SK-N-SH treated with all-trans-retinoic acid at 6 μM for 48 hours (cell line): ENCODE measurements around the gene DNAJA2.

Source experiments
- ATAC-seq: fragments of 200-7000 bp; cut with Tn5 transposase; 3 replicates; pipeline ENCODE4 v1.9.1; 2020; ENCODE audit warnings: mild to moderate bottlenecking, moderate library complexity
- BACH2 ChIP-seq: fragments of 250-450 bp; sonication (Bioruptor Pico); IDR thresholded peaks from 2 replicates; pipeline ENCODE4 v1.9.0; 2021; ENCODE audit warnings: mild to moderate bottlenecking, borderline replicate concordance
- CSDC2 ChIP-seq: fragments of 250-450 bp; sonication (Bioruptor Pico); IDR thresholded peaks from 2 replicates; pipeline ENCODE4 v1.5.0; 2020; ENCODE audit warnings: mild to moderate bottlenecking, moderate library complexity
- CSRNP3 ChIP-seq: fragments of 250-450 bp; sonication (Bioruptor Pico); IDR thresholded peaks from 2 replicates; pipeline ENCODE4 v1.5.1; 2021; ENCODE audit warnings: mild to moderate bottlenecking, moderate library complexity
- ESRRG ChIP-seq: fragments of 250-450 bp; sonication (Bioruptor Pico); IDR thresholded peaks from 2 replicates; pipeline ENCODE4 v1.6.1; 2021; ENCODE audit warnings: mild to moderate bottlenecking
- GLIS3 ChIP-seq: fragments of 250-450 bp; sonication (Bioruptor Pico); IDR thresholded peaks from 2 replicates; pipeline ENCODE4 v1.5.0; 2020; ENCODE audit warnings: mild to moderate bottlenecking, moderate library complexity
- ISL1 ChIP-seq: fragments of 250-450 bp; sonication (Bioruptor Pico); IDR thresholded peaks from 2 replicates; pipeline ENCODE4 v2.1.2; 2022; ENCODE audit warnings: mild to moderate bottlenecking, moderate library complexity
- OSR1 ChIP-seq: fragments of 250-450 bp; sonication (Bioruptor Pico); IDR thresholded peaks from 2 replicates; pipeline ENCODE4 v1.8.0; 2022; ENCODE audit warnings: moderate library complexity, mild to moderate bottlenecking, inconsistent platforms
- POU6F1 ChIP-seq: fragments of 250-450 bp; sonication (Bioruptor Pico); IDR thresholded peaks from 2 replicates; pipeline ENCODE4 v1.8.0; 2021; ENCODE audit warnings: low read depth, mild to moderate bottlenecking, moderate library complexity, borderline replicate concordance
- PPARA ChIP-seq: fragments of 250-450 bp; sonication (Bioruptor Pico); IDR thresholded peaks from 2 replicates; pipeline ENCODE4 v1.5.0; 2020; ENCODE audit warnings: mild to moderate bottlenecking, borderline replicate concordance
- SNAI2 ChIP-seq: fragments of 250-450 bp; sonication (Bioruptor Pico); IDR thresholded peaks from 2 replicates; pipeline ENCODE4 v1.5.0; 2020; ENCODE audit warnings: mild to moderate bottlenecking, moderate library complexity
- TCF4 ChIP-seq: fragments of 250-450 bp; sonication (Bioruptor Pico); IDR thresholded peaks from 2 replicates; pipeline ENCODE4 v1.8.0; 2021; ENCODE audit warnings: mild to moderate bottlenecking, moderate library complexity, borderline replicate concordance
- TOX ChIP-seq: fragments of 250-450 bp; sonication (Bioruptor Pico); IDR thresholded peaks from 2 replicates; pipeline ENCODE4 v1.8.0; 2021; ENCODE audit warnings: mild to moderate bottlenecking, moderate library complexity, borderline replicate concordance
- TSHZ2 ChIP-seq: fragments of 250-450 bp; sonication (Bioruptor Pico); IDR thresholded peaks from 2 replicates; pipeline ENCODE4 v1.5.0; 2020; ENCODE audit warnings: mild to moderate bottlenecking, moderate library complexity
- ZC3H10 ChIP-seq: fragments of 250-450 bp; sonication (Bioruptor Pico); IDR thresholded peaks from 2 replicates; pipeline ENCODE4 v1.5.1; 2021; ENCODE audit warnings: mild to moderate bottlenecking, moderate library complexity
- ZFP30 ChIP-seq: fragments of 450-650 bp; formaldehyde crosslinking; IDR thresholded peaks from 2 replicates; pipeline ENCODE4 v1.5.0; 2022; ENCODE audit warnings: mild to moderate bottlenecking, moderate library complexity
- ZNF565 ChIP-seq: fragments of 450-650 bp; formaldehyde crosslinking; conservative IDR thresholded peaks from 2 replicates; pipeline ENCODE4 v1.5.0; 2020; ENCODE audit warnings: low read depth, mild to moderate bottlenecking, moderate library complexity
- ZNF70 ChIP-seq: fragments of 450-650 bp; formaldehyde crosslinking; IDR thresholded peaks from 2 replicates; pipeline ENCODE4 v1.5.0; 2020; ENCODE audit warnings: mild to moderate bottlenecking, moderate library complexity
- ZNF8 ChIP-seq: fragments of 450-650 bp; formaldehyde crosslinking; IDR thresholded peaks from 2 replicates; pipeline ENCODE4 v1.5.0; 2020; ENCODE audit warnings: mild to moderate bottlenecking, moderate library complexity

Gene DNAJA2

DNA sequence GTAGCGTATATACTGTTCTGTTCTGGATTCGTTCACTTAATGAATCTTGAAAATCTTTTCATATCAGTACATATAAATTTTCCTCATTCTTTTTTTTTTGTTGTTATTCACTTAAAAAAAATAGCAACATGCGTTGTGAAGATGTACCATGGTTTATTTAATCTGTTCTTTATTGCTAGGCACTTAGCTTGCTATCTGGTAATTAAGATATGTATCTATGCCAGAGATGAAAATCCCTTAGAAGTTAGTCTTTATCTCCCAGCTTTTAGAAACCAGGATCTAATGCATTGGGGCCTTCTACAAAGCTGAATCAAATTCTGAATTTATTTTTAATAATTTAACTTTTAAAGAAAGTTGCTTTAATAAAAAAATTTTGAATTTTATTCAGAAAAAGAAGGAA lies 13.0 kb upstream of the DNAJA2 start (continued):
- TF ChIP-seq TSHZ2 (CRISPR knock-in tag) (peak; percentile 41; the same call in 1 of the 2 replicates), CSDC2 (no peak), TCF4 (CRISPR knock-in tag) (peak; percentile 67; the same call in 1 of the 2 replicates), POU6F1 (CRISPR knock-in tag) (no peak), BACH2 (no peak), OSR1 (CRISPR knock-in tag) (no peak), ZNF565 (CRISPR knock-in tag) (no peak)
- TF ChIP-seq, all 23 proteins: peak for 4

- no peak for ATAC-seq
Measured at GRCh38 chr16:46982335-46982734, 8.9 kb upstream of the DNAJA2 start.

More at GRCh38 chr16:46982335-46982734, 8.9 kb upstream of the DNAJA2 start:
- no peak for TF ChIP-seq PPARA
- TF ChIP-seq ESRRG (CRISPR knock-in tag), result no peak
- TF ChIP-seq POU6F1 (CRISPR knock-in tag), result no peak
- TF ChIP-seq TOX (CRISPR knock-in tag), result no peak
- no peak for TF ChIP-seq TSHZ2 (CRISPR knock-in tag)
- TF ChIP-seq SNAI2 (CRISPR knock-in tag), result no peak
- no peak for TF ChIP-seq TCF4 (CRISPR knock-in tag)
- no peak for TF ChIP-seq CSDC2
- TF ChIP-seq ZC3H10 (CRISPR knock-in tag), result no peak
- no peak for TF ChIP-seq OSR1 (CRISPR knock-in tag)
- no peak for TF ChIP-seq GLIS3 (CRISPR knock-in tag)
- no peak for TF ChIP-seq CSRNP3
- no peak for TF ChIP-seq ISL1 (CRISPR knock-in tag)
- TF ChIP-seq ZFP30 (CRISPR knock-in tag), result no peak
- no peak for TF ChIP-seq ZNF8 (CRISPR knock-in tag)
- no peak for TF ChIP-seq ZNF70 (CRISPR knock-in tag)
- no peak for TF ChIP-seq BACH2
